Esophagus squamous epithelium (tissue), 5 donors: ENCODE measurements around the gene SMPD3. TPM values are rescaled to one million over a fixed set of nuclear protein-coding genes. Genes with fewer than 3 reads are reported as not detected.

ENCODE experiments used
- DNase-seq: peaks from one replicate; lab custom pipeline; 2025; lab: John Stamatoyannopoulos, UW
- H3K27ac ChIP-seq, 4 donors: fragments of 200-600 bp; sonication (generic); one replicate each; pipeline ENCODE4 v1.5.1; 2016 to 2019; ENCODE audit warnings: mild to moderate bottlenecking in 1 of 4
- H3K27me3 ChIP-seq, 4 donors: fragments of 200-600 bp; sonication (generic); 1 replicate in 3 of 4; 2 replicates in 1 of 4; pipeline versions ENCODE4 v1.5.1 to v1.6.0; 2017 to 2021; ENCODE audit warnings: antibody characterized with exemption in 1 of 4
- H3K36me3 ChIP-seq, 3 donors: fragments of 200-600 bp; sonication (generic); one replicate each; pipeline ENCODE4 v1.5.1; 2016 to 2019
- H3K4me1 ChIP-seq, 3 donors: fragments of 200-600 bp; sonication (generic); one replicate each; pipeline ENCODE4 v1.5.1; 2017 to 2019
- H3K4me3 ChIP-seq, 4 donors: fragments of 200-600 bp; sonication (generic); 1 replicate in 3 of 4; 2 replicates in 1 of 4; pipeline ENCODE4 v1.5.1; 2016 to 2019; ENCODE audit warnings: mild to moderate bottlenecking in 2 of 4, moderate library complexity in 1 of 4
- H3K9me3 ChIP-seq, 3 donors: fragments of 200-600 bp; sonication (generic); one replicate each; pipeline ENCODE4 v1.5.1; 2016 to 2019
- CTCF ChIP-seq, 6 experiments: fragments of 450-650 bp in 4 of 6; fragments of 200-600 bp in 2 of 6; sonication (generic) in 2 of 6; IDR thresholded peaks; one replicate each; pipeline ENCODE4 v1.5.1; 2016 to 2019; ENCODE audit warnings: antibody characterized with exemption in 6 of 6, mild to moderate bottlenecking in 4 of 6, moderate library complexity in 4 of 6
- POLR2A ChIP-seq, 4 donors: fragments of 450-650 bp; IDR thresholded peaks; one replicate each; pipeline ENCODE4 v1.6.1; 2017; ENCODE audit warnings: antibody characterized with exemption in 4 of 4, mild to moderate bottlenecking in 4 of 4, moderate library complexity in 3 of 4
- WGBS, 2 donors: methylation state at CpG; one replicate each; pipeline ENCODE4 v1.1.5; 2018; 5-methylcytosine and 5-hydroxymethylcytosine counted together
- intact Hi-C: fragments of 100-400 bp; cut with DNase I; formaldehyde crosslinking; loops from one replicate; pipeline ENCODE4 v1.15.0; 2022
- total RNA-seq, 4 donors: library from RNA; depleted of rRNA; stranded (reverse); fragments of >200 nt; gene quantifications; one replicate each; pipeline ENCODE4 v1.1.0, GENCODE V29; 2016
- donor health status: DM: yes; HTN: yes; CAD: no.

Gene SMPD3
- total RNA-seq, 4 donors from 2014 or later = 0.18 to 2.3 (median 0.92) TPM

- WGBS, 2 donors = 88 to 91% methylated on average over 5 of the region's 5 CpGs
- no peak for TF ChIP-seq POLR2A (IDR thresholded peaks at IDR 0.05)
- no peak for TF ChIP-seq CTCF (IDR thresholded peaks at IDR 0.05)
- DNase-seq = no peak
- Histone ChIP-seq H3K27ac (no peak overlapping the region), H3K4me3 (no peak overlapping the region), H3K4me1 (peaks cover 10 to 64% (median 20%) of the 10 kb centered on the region in 3 donors), H3K27me3 (no peaks in the 10 kb centered on the region), H3K36me3 (no peaks in the 10 kb centered on the region), H3K9me3 (no peaks in the 10 kb centered on the region)
- intact Hi-C loops = no loop called here
These were observed 24.3 kb upstream of the SMPD3 start for GRCh38 chr16:68472581-68472980.

- Histone ChIP-seq H3K9me3 (no peaks in the 10 kb centered on the region), H3K27ac (peak overlapping the region in 3 of 4 donors; percentile 58 to 80 (median 64)), H3K36me3 (no peaks in the 10 kb centered on the region), H3K27me3 (no peaks in the 10 kb centered on the region), H3K4me3 (peak overlapping the region in 2 of 4 donors; percentile 7 to 45), H3K4me1 (peaks cover 10 to 63% (median 20%) of the 10 kb centered on the region in 3 donors)
- no peak for TF ChIP-seq POLR2A (IDR thresholded peaks at IDR 0.05)
- intact Hi-C loops = no loop called here
- 55 to 60% methylated on average over 2 to 4 of the region's 11 CpGs for WGBS, 2 donors
- no peak for DNase-seq
These were observed 22.3 kb upstream of the SMPD3 start for GRCh38 chr16:68470461-68471150.

- WGBS, 2 donors = 3 to 8% methylated on average over 11 of the region's 11 CpGs
- H3K4me1 ChIP-seq = peaks cover 10 to 56% (median 20%) of the 10 kb centered on the region in 3 donors
- intact Hi-C loops = no loop called here
- no peak for TF ChIP-seq CTCF (IDR thresholded peaks at IDR 0.05)
- TF ChIP-seq POLR2A (IDR thresholded peaks at IDR 0.05) = no peak
- no peaks in the 10 kb centered on the region for H3K9me3 ChIP-seq
- no peak for DNase-seq
- peak overlapping the region in 2 of 4 donors; percentile 7 to 45 for H3K4me3 ChIP-seq
- no peaks in the 10 kb centered on the region for H3K27me3 ChIP-seq
- H3K36me3 ChIP-seq = no peaks in the 10 kb centered on the region
- H3K27ac ChIP-seq = peak overlapping the region in 3 of 4 donors; percentile 58 to 80 (median 64)
These were observed 21.6 kb upstream of the SMPD3 start for GRCh38 chr16:68469796-68470460.

GRCh38 chr16:68468842-68469241, 20.5 kb upstream of the SMPD3 start:
- Histone ChIP-seq H3K27me3 (peaks cover 0 to 4% (median 0%) of the 10 kb centered on the region in 4 donors), H3K4me3 (no peak overlapping the region), H3K27ac (peak overlapping the region in 1 of 4 donors; percentile 58), H3K9me3 (no peaks in the 10 kb centered on the region), H3K36me3 (no peaks in the 10 kb centered on the region), H3K4me1 (peaks cover 10 to 45% (median 11%) of the 10 kb centered on the region in 3 donors)
- 66 to 71% methylated on average over 4 of the region's 4 CpGs for WGBS, 2 donors
- no peak for DNase-seq
- no peak for TF ChIP-seq CTCF (IDR thresholded peaks at IDR 0.05)
- TF ChIP-seq POLR2A (IDR thresholded peaks at IDR 0.05) = no peak
- intact Hi-C loops = no loop called here

- no peaks in the 10 kb centered on the region for H3K36me3 ChIP-seq
- TF ChIP-seq POLR2A (IDR thresholded peaks at IDR 0.05) = no peak
- no peak for TF ChIP-seq CTCF (IDR thresholded peaks at IDR 0.05)
- intact Hi-C loops = no loop called here
- H3K4me3 ChIP-seq = no peak overlapping the region
- peaks cover 0 to 5% (median 0%) of the 10 kb centered on the region in 3 donors for H3K9me3 ChIP-seq
- no peak for DNase-seq
- H3K27ac ChIP-seq = no peak overlapping the region
- WGBS, 2 donors = 55 to 71% methylated on average over 3 to 4 of the region's 4 CpGs
- peaks cover 0 to 4% (median 0%) of the 10 kb centered on the region in 4 donors for H3K27me3 ChIP-seq
- H3K4me1 ChIP-seq = peaks cover 7 to 31% (median 10%) of the 10 kb centered on the region in 3 donors
These were observed 17.9 kb upstream of the SMPD3 start for GRCh38 chr16:68466174-68466573.
